ENCODE measurements around the gene RGP1. TPM values are rescaled to one million over a fixed set of nuclear protein-coding genes. Genes with fewer than 3 reads are reported as not detected.

The RGP1 gene
- total RNA-seq, 6 experiments from 2014 or later = 9.5 to 13.0 (median 11.4) TPM

DNA sequence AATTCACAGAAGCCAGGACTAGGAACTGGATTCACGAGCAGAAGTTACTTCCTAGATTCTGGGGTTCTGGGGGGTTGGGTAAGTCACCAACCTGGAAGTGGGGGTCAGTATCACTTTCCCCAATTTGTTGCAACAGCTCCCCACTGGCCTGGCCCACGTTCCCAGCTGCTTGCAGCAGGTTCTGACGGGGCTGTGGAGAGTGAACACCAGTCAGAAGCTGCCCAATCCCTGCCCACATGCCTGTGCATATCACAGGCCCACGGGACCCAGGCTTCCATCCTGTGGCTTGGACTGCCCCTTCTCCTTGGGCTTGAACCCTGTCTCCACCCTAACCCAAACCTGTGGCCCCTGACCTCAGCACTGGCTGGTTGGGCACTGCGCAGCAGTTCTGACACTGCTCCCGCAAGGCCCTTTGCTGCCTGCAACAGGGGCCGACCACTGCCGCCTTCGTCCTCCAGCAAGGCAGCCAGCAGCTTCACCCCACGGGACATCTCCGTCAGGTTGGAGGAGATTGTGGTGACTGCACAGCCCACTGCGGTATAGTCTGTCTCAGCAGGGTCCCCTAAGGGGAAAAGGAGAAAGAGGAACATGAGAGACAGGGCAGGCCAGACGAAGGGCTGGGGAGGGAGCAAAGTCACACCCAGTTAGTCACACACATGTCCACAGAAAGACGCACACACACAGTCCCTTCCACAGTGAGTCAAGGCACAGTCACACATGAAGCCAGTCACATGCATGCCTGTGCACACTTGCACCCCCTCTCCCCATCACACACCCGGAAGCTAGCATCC lies 30.2 kb upstream of the RGP1 start:
- 57% methylated on average over 2 of the region's 15 CpGs for WGBS (ENCODE audit: insufficient coverage, low coverage, low lambda C conversion rate, missing lambda C conversion rate)
- H3K9me3 ChIP-seq = no peaks in the 10 kb centered on the region

DNA sequence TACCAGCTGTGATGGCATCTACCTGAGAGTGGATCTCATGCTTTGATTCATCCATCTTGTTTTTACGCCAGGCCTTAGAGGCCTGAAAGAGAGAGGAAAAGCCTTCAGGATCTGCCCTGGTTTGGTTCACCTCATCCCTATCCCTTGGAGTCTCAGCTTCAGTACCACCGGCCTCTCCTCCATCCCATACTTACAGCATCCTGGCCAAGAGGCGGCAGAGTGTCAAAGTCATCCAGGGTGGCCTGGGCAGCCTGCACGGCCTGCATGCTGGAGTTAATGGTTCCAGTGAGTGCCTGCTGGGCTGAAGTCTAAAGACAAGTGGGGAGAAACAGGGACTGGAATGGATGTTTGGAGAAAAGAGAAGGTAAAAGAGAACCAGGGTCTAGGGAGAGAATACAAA lies 29.5 kb upstream of the RGP1 start:
- no peak overlapping the region for H3K27ac ChIP-seq
- DNase-seq (no peak), ATAC-seq (no peak)
- TF ChIP-seq, protein P1, sequence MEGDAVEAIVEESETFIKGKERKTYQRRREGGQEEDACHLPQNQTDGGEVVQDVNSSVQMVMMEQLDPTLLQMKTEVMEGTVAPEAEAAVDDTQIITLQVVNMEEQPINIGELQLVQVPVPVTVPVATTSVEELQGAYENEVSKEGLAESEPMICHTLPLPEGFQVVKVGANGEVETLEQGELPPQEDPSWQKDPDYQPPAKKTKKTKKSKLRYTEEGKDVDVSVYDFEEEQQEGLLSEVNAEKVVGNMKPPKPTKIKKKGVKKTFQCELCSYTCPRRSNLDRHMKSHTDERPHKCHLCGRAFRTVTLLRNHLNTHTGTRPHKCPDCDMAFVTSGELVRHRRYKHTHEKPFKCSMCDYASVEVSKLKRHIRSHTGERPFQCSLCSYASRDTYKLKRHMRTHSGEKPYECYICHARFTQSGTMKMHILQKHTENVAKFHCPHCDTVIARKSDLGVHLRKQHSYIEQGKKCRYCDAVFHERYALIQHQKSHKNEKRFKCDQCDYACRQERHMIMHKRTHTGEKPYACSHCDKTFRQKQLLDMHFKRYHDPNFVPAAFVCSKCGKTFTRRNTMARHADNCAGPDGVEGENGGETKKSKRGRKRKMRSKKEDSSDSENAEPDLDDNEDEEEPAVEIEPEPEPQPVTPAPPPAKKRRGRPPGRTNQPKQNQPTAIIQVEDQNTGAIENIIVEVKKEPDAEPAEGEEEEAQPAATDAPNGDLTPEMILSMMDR (IDR thresholded peaks at IDR 0.05) = no peak
- TF ChIP-seq POLR2A (IDR thresholded peaks at IDR 0.05) = no peak
- H3K4me1 ChIP-seq = no peaks in the 10 kb centered on the region
- no peak overlapping the region for H3K4me3 ChIP-seq
- intact Hi-C loops (cut with DNase I) = no loop called here
- peaks cover 42 to 100% (median 85%) of the 10 kb centered on the region in 4 donors for H3K36me3 ChIP-seq
- no peaks in the 10 kb centered on the region for H3K27me3 ChIP-seq
- no peaks in the 10 kb centered on the region for H3K9me3 ChIP-seq
- whole genome bisulfite sequencing (ENCODE audit: insufficient coverage, low coverage, low lambda C conversion rate, missing lambda C conversion rate) = 88% methylated on average over 3 of the region's 4 CpGs

More for the DNA sequence above, 30.2 kb upstream of the RGP1 start:
- Histone ChIP-seq H3K36me3 (peaks cover 49 to 100% (median 84%) of the 10 kb centered on the region in 4 donors), H3K27ac (no peak overlapping the region), H3K4me1 (no peaks in the 10 kb centered on the region), H3K4me3 (no peak overlapping the region), H3K27me3 (no peaks in the 10 kb centered on the region)
- TF ChIP-seq POLR2A (IDR thresholded peaks at IDR 0.05) = no peak
- TF ChIP-seq, protein P1 (IDR thresholded peaks at IDR 0.05) = no peak
- peak in 1 of 4 donors; percentile 6 for ATAC-seq
- intact Hi-C loops (cut with DNase I) = no loop called here
- DNase-seq = no peak

DNA sequence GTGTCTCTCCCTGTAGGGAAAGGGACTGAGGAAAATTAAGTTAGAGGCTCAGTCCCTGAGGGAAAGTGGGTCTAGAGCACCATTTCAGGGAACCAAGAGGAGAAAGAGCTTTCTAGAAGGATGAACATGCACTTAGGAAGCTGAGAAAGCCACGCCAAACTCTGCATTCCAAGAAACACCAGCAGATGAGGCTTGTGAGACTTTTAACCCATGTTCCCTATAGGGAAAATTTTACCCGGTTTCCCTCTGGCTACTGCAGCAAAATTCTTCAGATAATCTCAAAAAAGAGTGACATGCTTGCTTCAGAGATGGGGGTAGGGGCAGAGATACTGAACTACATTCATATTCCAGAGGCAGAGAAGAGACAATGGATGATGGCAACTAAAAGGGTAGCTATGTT lies 25.7 kb upstream of the RGP1 start:
- Histone ChIP-seq H3K27ac (no peak overlapping the region), H3K4me1 (peaks cover 0 to 22% (median 7%) of the 10 kb centered on the region in 4 donors), H3K4me3 (no peak overlapping the region), H3K27me3 (no peaks in the 10 kb centered on the region), H3K9me3 (no peaks in the 10 kb centered on the region), H3K36me3 (peaks cover 25 to 78% (median 66%) of the 10 kb centered on the region in 4 donors)
- 92% methylated on average over 2 of the region's 2 CpGs for WGBS (ENCODE audit: insufficient coverage, low coverage, low lambda C conversion rate, missing lambda C conversion rate)
- intact Hi-C loops (cut with DNase I) = loop anchor here in 1 of 2 donors (10.0 kb wide), 1 partner anchor 59 kb away; the partner anchor contains the start of gene ARHGEF39
- DNase-seq (no peak), ATAC-seq (no peak)
- no peak for TF ChIP-seq POLR2A (IDR thresholded peaks at IDR 0.05)
- TF ChIP-seq, protein P1 (IDR thresholded peaks at IDR 0.05) = no peak

DNA sequence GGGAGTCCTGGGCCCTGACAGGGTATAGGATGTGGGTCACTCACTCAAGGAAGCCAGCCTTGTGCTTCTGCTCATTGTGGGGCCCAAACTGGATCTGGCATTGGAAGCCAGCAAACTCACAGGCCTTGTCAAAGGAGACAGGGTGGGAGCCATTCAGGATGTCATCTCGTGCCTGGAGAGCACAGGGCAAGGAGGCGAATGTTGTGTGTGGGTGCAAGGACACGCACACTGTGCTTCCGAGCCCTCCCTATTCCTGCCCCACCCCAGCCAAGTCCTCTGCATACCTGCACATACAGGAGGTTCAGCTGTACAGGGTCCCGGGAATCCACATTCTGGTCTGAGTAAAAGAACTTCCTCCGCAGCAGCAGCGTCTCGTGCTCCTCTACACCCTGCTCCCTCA lies 25.2 kb upstream of the RGP1 start:
- no peak for ATAC-seq
- Histone ChIP-seq H3K27me3 (no peaks in the 10 kb centered on the region), H3K36me3 (peaks cover 21 to 74% (median 61%) of the 10 kb centered on the region in 4 donors), H3K9me3 (no peaks in the 10 kb centered on the region), H3K4me1 (peaks cover 0 to 27% (median 9%) of the 10 kb centered on the region in 4 donors), H3K27ac (no peak overlapping the region), H3K4me3 (no peak overlapping the region)
- TF ChIP-seq, protein P1 (IDR thresholded peaks at IDR 0.05) = no peak
- TF ChIP-seq POLR2A (IDR thresholded peaks at IDR 0.05) = no peak
- intact Hi-C loops (cut with DNase I) = loop anchor here in 1 of 2 donors (10.0 kb wide), 1 partner anchor 59 kb away; the partner anchor contains the start of gene ARHGEF39
- DNase-seq = no peak
- WGBS (ENCODE audit: insufficient coverage, low coverage, low lambda C conversion rate, missing lambda C conversion rate) = 100% methylated on average over 4 of the region's 8 CpGs
